KMS-11 (cell line): ENCODE data around the gene FLT4.

Source experiments
- H2AFZ ChIP-seq: fragments of 200-600 bp; sonication (generic); 2 replicates; pipeline ENCODE4 v1.6.1; 2016; ENCODE audit warnings: antibody characterized with exemption, mixed run types, low read depth
- H3K27ac ChIP-seq: fragments of 200-600 bp; sonication (generic); 2 replicates; pipeline ENCODE4 v1.6.1; 2016; ENCODE audit warnings: mild to moderate bottlenecking, mixed run types
- H3K27me3 ChIP-seq: fragments of 200-600 bp; sonication (generic); 2 replicates; pipeline ENCODE4 v1.6.1; 2017; ENCODE audit warnings: mild to moderate bottlenecking, low read depth, mixed run types, moderate library complexity; ENCODE audit not compliant: insufficient read depth
- H3K36me3 ChIP-seq: fragments of 200-600 bp; sonication (generic); 2 replicates; pipeline ENCODE4 v1.6.1; 2017; ENCODE audit warnings: mild to moderate bottlenecking, mixed run types; ENCODE audit not compliant: insufficient read depth
- H3K4me1 ChIP-seq: fragments of 200-600 bp; sonication (generic); 2 replicates; pipeline ENCODE4 v1.6.1; 2016; ENCODE audit warnings: mild to moderate bottlenecking, low read depth, mixed run types; ENCODE audit not compliant: poor library complexity, severe bottlenecking
- H3K4me2 ChIP-seq: fragments of 200-600 bp; sonication (generic); 2 replicates; pipeline ENCODE4 v1.7.0; 2016; ENCODE audit warnings: mild to moderate bottlenecking, mixed run types
- H3K4me3 ChIP-seq: fragments of 200-600 bp; sonication (generic); IDR thresholded peaks from 2 replicates; pipeline ENCODE4 v1.6.1; 2017; ENCODE audit warnings: low read depth, low read length, mixed read lengths; ENCODE audit not compliant: insufficient read depth
- H3K79me2 ChIP-seq: fragments of 200-600 bp; sonication (generic); 2 replicates; pipeline ENCODE4 v1.6.1; 2016; ENCODE audit warnings: low read depth, mixed run types; ENCODE audit not compliant: insufficient read depth
- H3K9ac ChIP-seq: fragments of 200-600 bp; sonication (generic); 2 replicates; pipeline ENCODE4 v1.6.1; 2016; ENCODE audit warnings: mild to moderate bottlenecking, mixed run types
- H4K20me1 ChIP-seq: fragments of 200-600 bp; sonication (generic); 2 replicates; pipeline ENCODE4 v1.6.1; 2016; ENCODE audit warnings: mild to moderate bottlenecking, mixed run types; ENCODE audit not compliant: insufficient read depth
- CTCF ChIP-seq: fragments of 200-600 bp; sonication (generic); conservative IDR thresholded peaks from 2 replicates; pipeline ENCODE4 v1.6.1; 2017; ENCODE audit warnings: low read depth, mild to moderate bottlenecking, antibody characterized with exemption, low read length, moderate library complexity, mixed read lengths

FLT4 gene

DNA sequence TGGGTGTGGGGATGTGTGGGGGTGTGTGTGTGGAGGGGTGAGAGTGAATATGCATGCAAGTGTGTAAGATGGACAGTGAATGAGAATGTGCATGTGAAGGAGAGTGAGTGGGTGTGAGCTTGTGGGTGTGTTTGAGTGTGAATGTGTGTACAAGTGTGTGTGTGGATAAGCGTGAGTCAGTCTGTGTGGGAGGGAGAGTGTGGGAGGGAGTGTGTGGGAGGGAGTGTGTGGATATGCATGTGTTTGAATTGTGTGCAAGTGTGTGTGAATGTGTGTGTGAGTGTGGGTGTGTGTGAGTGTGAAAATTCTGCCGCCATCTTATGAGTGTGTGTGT lies 54.4 kb downstream of the FLT4 start:
- Histone ChIP-seq H3K79me2 (no peaks in the 10 kb centered on the region), H3K27me3 (no peaks in the 10 kb centered on the region), H3K4me2 (no peak overlapping the region), H4K20me1 (no peaks in the 10 kb centered on the region), H3K9ac (no peak overlapping the region), H3K4me1 (no peaks in the 10 kb centered on the region), H2AFZ (no peak overlapping the region), H3K36me3 (no peaks in the 10 kb centered on the region), H3K4me3 (no peak overlapping the region), H3K27ac (no peak overlapping the region)
- no peak for TF ChIP-seq CTCF

GRCh38 chr5:180594311-180595045 lies 54.9 kb downstream of the FLT4 start:
- Histone ChIP-seq H3K4me2 (no peak overlapping the region), H3K9ac (no peak overlapping the region), H2AFZ (no peak overlapping the region), H3K27me3 (no peaks in the 10 kb centered on the region), H3K4me1 (no peaks in the 10 kb centered on the region), H3K79me2 (no peaks in the 10 kb centered on the region), H3K27ac (no peak overlapping the region), H3K4me3 (no peak overlapping the region), H3K36me3 (no peaks in the 10 kb centered on the region), H4K20me1 (no peaks in the 10 kb centered on the region)
- no peak for TF ChIP-seq CTCF

DNA sequence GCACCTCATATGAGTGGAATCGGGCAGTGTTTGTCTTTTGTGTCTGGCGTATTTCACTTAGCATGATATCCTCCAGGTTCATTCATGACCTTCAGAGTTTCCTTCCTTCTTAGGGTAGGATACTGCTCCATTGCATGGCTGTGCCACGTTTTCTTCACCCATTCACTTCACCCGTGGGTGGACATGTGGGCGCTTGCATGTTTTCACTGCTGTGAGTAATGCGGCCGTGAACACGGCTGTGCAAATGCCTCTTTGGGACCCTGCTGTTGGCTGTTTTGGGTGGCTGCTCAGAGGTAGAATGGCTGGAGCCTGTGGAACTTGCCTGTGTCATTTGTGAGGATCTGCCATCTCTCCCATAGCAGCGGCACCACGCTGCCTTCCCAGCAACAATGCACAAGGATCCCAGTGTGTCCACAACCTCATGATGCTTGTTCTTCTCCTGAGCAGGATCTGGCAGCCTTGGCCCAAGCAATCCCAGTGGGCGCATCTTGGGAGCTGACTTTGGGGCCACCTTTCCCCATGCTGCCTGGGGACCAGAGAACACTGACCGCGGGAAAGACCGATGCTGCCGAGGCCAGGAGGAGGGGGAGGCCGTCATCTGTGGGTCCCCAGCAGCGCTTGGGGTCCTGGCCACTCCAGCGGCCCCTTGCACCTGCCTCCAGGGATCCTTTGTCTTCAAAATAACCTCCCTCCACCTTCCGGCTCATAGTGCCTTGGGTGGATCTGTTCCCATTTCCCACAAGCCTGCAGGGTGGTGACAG lies 55.8 kb downstream of the FLT4 start:
- no peak overlapping the region for H2AFZ ChIP-seq
- H3K79me2 ChIP-seq: no peaks in the 10 kb centered on the region
- H3K27ac ChIP-seq: no peak overlapping the region
- no peak overlapping the region for H3K9ac ChIP-seq
- H4K20me1 ChIP-seq: no peaks in the 10 kb centered on the region
- no peaks in the 10 kb centered on the region for H3K27me3 ChIP-seq
- no peak overlapping the region for H3K4me2 ChIP-seq
- no peak for TF ChIP-seq CTCF
- no peaks in the 10 kb centered on the region for H3K36me3 ChIP-seq
- H3K4me3 ChIP-seq: no peak overlapping the region
- H3K4me1 ChIP-seq: no peaks in the 10 kb centered on the region

- TF ChIP-seq CTCF: no peak
- no peaks in the 10 kb centered on the region for H3K4me1 ChIP-seq
- H4K20me1 ChIP-seq: no peaks in the 10 kb centered on the region
- no peak overlapping the region for H3K27ac ChIP-seq
- H2AFZ ChIP-seq: no peak overlapping the region
- H3K4me3 ChIP-seq: no peak overlapping the region
- no peak overlapping the region for H3K4me2 ChIP-seq
- no peaks in the 10 kb centered on the region for H3K27me3 ChIP-seq
- no peaks in the 10 kb centered on the region for H3K79me2 ChIP-seq
- H3K9ac ChIP-seq: no peak overlapping the region
- no peaks in the 10 kb centered on the region for H3K36me3 ChIP-seq
Measured at GRCh38 chr5:180592176-180592575, 57.2 kb downstream of the FLT4 start.
